ENCODE measurements around the gene DLX3.

GRCh38 chr17:49944273-49944870, 50.7 kb downstream of the DLX3 start:
- TF ChIP-seq, protein P1, sequence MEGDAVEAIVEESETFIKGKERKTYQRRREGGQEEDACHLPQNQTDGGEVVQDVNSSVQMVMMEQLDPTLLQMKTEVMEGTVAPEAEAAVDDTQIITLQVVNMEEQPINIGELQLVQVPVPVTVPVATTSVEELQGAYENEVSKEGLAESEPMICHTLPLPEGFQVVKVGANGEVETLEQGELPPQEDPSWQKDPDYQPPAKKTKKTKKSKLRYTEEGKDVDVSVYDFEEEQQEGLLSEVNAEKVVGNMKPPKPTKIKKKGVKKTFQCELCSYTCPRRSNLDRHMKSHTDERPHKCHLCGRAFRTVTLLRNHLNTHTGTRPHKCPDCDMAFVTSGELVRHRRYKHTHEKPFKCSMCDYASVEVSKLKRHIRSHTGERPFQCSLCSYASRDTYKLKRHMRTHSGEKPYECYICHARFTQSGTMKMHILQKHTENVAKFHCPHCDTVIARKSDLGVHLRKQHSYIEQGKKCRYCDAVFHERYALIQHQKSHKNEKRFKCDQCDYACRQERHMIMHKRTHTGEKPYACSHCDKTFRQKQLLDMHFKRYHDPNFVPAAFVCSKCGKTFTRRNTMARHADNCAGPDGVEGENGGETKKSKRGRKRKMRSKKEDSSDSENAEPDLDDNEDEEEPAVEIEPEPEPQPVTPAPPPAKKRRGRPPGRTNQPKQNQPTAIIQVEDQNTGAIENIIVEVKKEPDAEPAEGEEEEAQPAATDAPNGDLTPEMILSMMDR (conservative IDR thresholded peaks at IDR 0.05 in 1 of 2, IDR thresholded peaks at IDR 0.05 in 1 of 2; ENCODE audit: low read depth in 1 of 2, low read length in 2 of 2): no peak
- no peak for TF ChIP-seq EZH2 (IDR thresholded peaks at IDR 0.05; ENCODE audit: low read length, missing control alignments)

Data from fibroblast of lung (primary cell).